ENCODE data around the gene ZNF273. TPM values are rescaled to one million over a fixed set of nuclear protein-coding genes. Genes with fewer than 3 reads are reported as not detected.

Gene ZNF273
- total RNA-seq, 1 donor from 2014 or later = 3.8 TPM

- H3K4me3 ChIP-seq (ENCODE audit: low read depth, low read length) = no peak overlapping the region
- DNase-seq (ENCODE audit: low read depth) = no peak
- H3K36me3 ChIP-seq (ENCODE audit: control insufficient read depth, insufficient read depth, low read length) = no peaks in the 10 kb centered on the region
- H3K27me3 ChIP-seq (ENCODE audit: control insufficient read depth, insufficient read depth, low read length) = no peaks in the 10 kb centered on the region
- TF ChIP-seq CTCF (IDR thresholded peaks at IDR 0.05; ENCODE audit: insufficient read depth, low read length, poor library complexity, severe bottlenecking) = no peak
Measured at GRCh38 chr7:64978497-64979203, 75.6 kb downstream of the ZNF273 start.

Other genes with a start within 250 kb of the ZNF273 start
- gene ZNF107, start 237.1 kb upstream of the ZNF273 start, total RNA-seq = 4.2 and 5.0 TPM in 2 replicates
- 7.4 and 9.2 TPM in 2 replicates for gene ZNF138, start 108.8 kb upstream of the ZNF273 start, total RNA-seq
- gene ZNF117, start 87.8 kb downstream of the ZNF273 start, total RNA-seq = 6.4 TPM in 2 replicates
- 6.5 and 8.8 TPM in 2 replicates for gene ERV3-1, start 103.4 kb downstream of the ZNF273 start, total RNA-seq